K562 (cell line): ENCODE data around the gene TMEM178A. TPM values are rescaled to one million over a fixed set of nuclear protein-coding genes. Genes with fewer than 3 reads are reported as not detected.

ENCODE experiments used
- ATAC-seq: fragments of 200-7000 bp; cut with Tn5 transposase; 3 replicates; pipeline ENCODE4 v1.9.1; 2020; ENCODE audit warnings: moderate library complexity
- BruUV-seq: library from RNA; stranded (reverse); fragments of 400-500 nt; replicated peaks from 2 replicates; lab custom pipeline; 2021; lab: Mats Ljungman, UMichigan
- CTCF ChIA-PET: fragments of 300-600 bp; formaldehyde crosslinking; extraction: SDS; loops from one replicate; lab custom pipeline; 2021; ENCODE audit warnings: low intra/inter-chr PET ratio; lab: Yijun Ruan, JAX
- POLR2A ChIA-PET: fragments of 300-600, 350-650 bp; sonication (Branson Sonifier 250); formaldehyde crosslinking; extraction: SDS; loops from one replicate; lab custom pipeline; 2021; ENCODE audit warnings: antibody characterized with exemption, inconsistent platforms; lab: Yijun Ruan, JAX
- DNase-seq, 4 experiments: peaks; one replicate each; pipeline versions ENCODE4 v3.0.0 to v3.0.0-alpha.2; 2011 to 2018; ENCODE audit warnings: low spot score in 3 of 4, mixed read lengths in 3 of 4; ENCODE audit errors: extremely low read depth in 1 of 4
- FAIRE-seq: peaks from 2 replicates; lab custom pipeline; 2011; peaks lifted over from hg19 to GRCh38; lab: Jason Lieb, UNC
- H2AFZ ChIP-seq: 2 replicates; pipeline ENCODE4 v1.6.0; 2011; ENCODE audit warnings: low read depth, low read length, control low read depth, inconsistent platforms
- H3K27ac ChIP-seq: fragments of 200-600 bp; 3 replicates; pipeline ENCODE4 v1.8.0; 2011; ENCODE audit warnings: low read depth, mild to moderate bottlenecking, control low read depth, inconsistent platforms, low read length, moderate library complexity, mixed read lengths; ENCODE audit errors: extremely low read depth
- H3K27me3 ChIP-seq, 2 experiments: fragments of 300-600 bp in 1 of 2; 2 replicates in 1 of 2; 3 replicates in 1 of 2; pipeline versions ENCODE4 v1.6.0 to v1.8.0; 2011; ENCODE audit warnings: inconsistent platforms in 2 of 2, low read length in 2 of 2, mild to moderate bottlenecking in 1 of 2, mixed read lengths in 1 of 2, moderate library complexity in 1 of 2; ENCODE audit not compliant: control insufficient read depth in 2 of 2, insufficient read depth in 2 of 2
- H3K36me3 ChIP-seq: fragments of 300-600 bp; 3 replicates; pipeline ENCODE4 v1.8.0; 2011; ENCODE audit warnings: mild to moderate bottlenecking, low read length, inconsistent platforms; ENCODE audit not compliant: control insufficient read depth, insufficient read depth
- H3K4me1 ChIP-seq, 2 experiments: fragments of 200-600 bp in 1 of 2; replicated peaks in 1 of 2; 2 replicates in 1 of 2; 3 replicates in 1 of 2; pipeline versions ENCODE4 v1.5.1 to v1.8.0; 2011; ENCODE audit warnings: inconsistent platforms in 2 of 2, low read length in 2 of 2, mild to moderate bottlenecking in 1 of 2, mixed read lengths in 1 of 2, moderate library complexity in 1 of 2; ENCODE audit not compliant: control insufficient read depth in 2 of 2, insufficient read depth in 2 of 2
- H3K4me2 ChIP-seq: 2 replicates; pipeline ENCODE4 v1.6.1; 2011; ENCODE audit warnings: low read length, control low read depth, inconsistent platforms, mixed read lengths; ENCODE audit not compliant: insufficient read depth
- H3K4me3 ChIP-seq: fragments of 200-600 bp; sonication (generic), shearing (Covaris generic); 2 replicates; pipeline ENCODE4 v1.5.1; 2016; ENCODE audit warnings: control low read depth, inconsistent platforms
- H3K79me2 ChIP-seq: fragments of 200-600 bp; 3 replicates; pipeline ENCODE4 v1.8.0; 2011; ENCODE audit warnings: low read length, inconsistent platforms; ENCODE audit not compliant: control insufficient read depth, insufficient read depth
- H3K9ac ChIP-seq, 2 experiments: 2 replicates each; pipeline versions ENCODE4 v1.6.0 to v1.6.1; 2011; ENCODE audit warnings: low read depth in 2 of 2, low read length in 2 of 2, control low read depth in 1 of 2, inconsistent platforms in 1 of 2, mild to moderate bottlenecking in 1 of 2, mixed read lengths in 1 of 2; ENCODE audit not compliant: insufficient read depth in 1 of 2
- H3K9me1 ChIP-seq: one replicate; pipeline ENCODE4 v1.6.0; 2011; ENCODE audit warnings: inconsistent platforms, mild to moderate bottlenecking, low read length, moderate library complexity; ENCODE audit not compliant: control insufficient read depth, insufficient read depth
- H3K9me3 ChIP-seq: replicated peaks from 2 replicates; pipeline ENCODE4 v1.5.1; 2011; ENCODE audit warnings: low read depth, low read length, inconsistent platforms; ENCODE audit not compliant: control insufficient read depth, insufficient read depth
- H4K20me1 ChIP-seq: replicated peaks from 2 replicates; pipeline ENCODE4 v1.6.1; 2011; ENCODE audit warnings: low read length, inconsistent platforms, mixed read lengths; ENCODE audit not compliant: control insufficient read depth, insufficient read depth
- CAMTA2 ChIP-seq: fragments of 250-450 bp; sonication (Bioruptor Pico); conservative IDR thresholded peaks from 2 replicates; pipeline ENCODE4 v1.5.1; 2022
- EGR1 ChIP-seq: fragments of 450-650 bp; conservative IDR thresholded peaks from 2 replicates; pipeline ENCODE4 v1.6.1; 2017; ENCODE audit warnings: mild to moderate bottlenecking
- HDGF ChIP-seq: fragments of 450-650 bp; IDR thresholded peaks from 2 replicates; pipeline ENCODE4 v1.6.1; 2016
- HNRNPL ChIP-seq: fragments of 200-400 bp; formaldehyde crosslinking; IDR thresholded peaks from 2 replicates; pipeline ENCODE4 v1.6.1; 2017; ENCODE audit warnings: low read depth, mild to moderate bottlenecking, low read length
- MEF2A ChIP-seq: IDR thresholded peaks from 2 replicates; pipeline ENCODE4 v1.6.1; 2011; ENCODE audit warnings: low read depth, mild to moderate bottlenecking, low read length, moderate library complexity; ENCODE audit not compliant: control insufficient read depth
- NBN ChIP-seq: fragments of 450-650 bp; IDR thresholded peaks from 2 replicates; pipeline ENCODE4 v1.6.1; 2016; ENCODE audit warnings: low read depth, mild to moderate bottlenecking
- PML ChIP-seq: IDR thresholded peaks from 2 replicates; pipeline ENCODE4 v1.6.1; 2012; ENCODE audit warnings: low read length, inconsistent platforms
- ZNF655 ChIP-seq: fragments of 250-450 bp; sonication (Bioruptor Pico); IDR thresholded peaks from 2 replicates; pipeline ENCODE4 v1.5.0; 2021
- ZNF707 ChIP-seq: fragments of 250-450 bp; sonication (Bioruptor Pico); conservative IDR thresholded peaks from 2 replicates; pipeline ENCODE4 v1.8.0; 2022; ENCODE audit warnings: inconsistent platforms, mild to moderate bottlenecking, moderate library complexity
- ZNF76 ChIP-seq: fragments of 250-450 bp; sonication (Bioruptor Pico); IDR thresholded peaks from 2 replicates; pipeline ENCODE4 v1.4.0; 2020; ENCODE audit warnings: mild to moderate bottlenecking, moderate library complexity, borderline replicate concordance
- WGBS: fragments of 100-300 bp; shearing (Covaris generic); methylation state at CpG from one replicate; pipeline ENCODE4 v1.1.6; 2016; ENCODE audit warnings: low coverage, mixed read lengths; ENCODE audit not compliant: insufficient coverage; ENCODE audit errors: missing lambda C conversion rate; 5-methylcytosine and 5-hydroxymethylcytosine counted together
- in situ Hi-C: fragments of 300-500 bp; cut with MboI; formaldehyde crosslinking; loops from 4 replicates; pipeline ENCODE4 v1.15.0; 2018; ENCODE audit warnings: inconsistent platforms, mixed read lengths
- intact Hi-C: fragments of 100-400 bp; cut with micrococcal nuclease; formaldehyde crosslinking; loops from 2 replicates; pipeline ENCODE4 v1.14.2; 2022
- polyA plus RNA-seq, 8 experiments: library from polyadenylated mRNA; depleted of rRNA in 4 of 8; stranded (reverse) in 5 of 8; unstranded in 3 of 8; fragments of >200 nt; fragmentation: Nextera tagmentation in 2 of 8; fragmentation: Illumina TruSeq in 1 of 8; extraction: Ambion mirVana in 2 of 8; extraction: Trizol in 1 of 8; gene quantifications; 2 replicates each; pipeline versions ENCODE4 v1.2.1 to v1.2.3, GENCODE V29; 2011 to 2014; ENCODE audit warnings: inconsistent platforms in 1 of 8, missing spikeins in 1 of 8
- total RNA-seq, 7 experiments: library from RNA; depleted of rRNA in 6 of 7; stranded (reverse); fragments of >200 nt in 6 of 7; fragmentation: Illumina TruSeq in 2 of 7; extraction: Trizol in 2 of 7; gene quantifications; 2 replicates each; pipeline versions ENCODE4 v1.2.1 to v1.2.3, GENCODE V29; 2011 to 2021; ENCODE audit warnings: low replicate concordance in 1 of 7
- TF ChIP-seq, protein P1 (sequence below): fragments of 250-450 bp; sonication (Bioruptor Pico); IDR thresholded peaks from 2 replicates; pipeline ENCODE4 v1.4.0; 2020; ENCODE audit warnings: mild to moderate bottlenecking
- TF ChIP-seq, protein P2 (sequence below): fragments of 450-650 bp; IDR thresholded peaks from 2 replicates; pipeline ENCODE4 v1.6.1; 2016; ENCODE audit warnings: mild to moderate bottlenecking
- TF ChIP-seq, protein P3 (sequence below): sonication (generic); formaldehyde crosslinking; IDR thresholded peaks from 2 replicates; pipeline ENCODE4 v1.8.1; 2023; ENCODE audit warnings: mild to moderate bottlenecking, missing genetic modification reagents

The TMEM178A gene
- total and polyA plus RNA-seq, 9 of the 15 experiments (the other 6 are each of a cell fraction or from before 2014, with no cell fraction given) = 0.04 to 0.17 TPM; not detected in 7

GRCh38 chr2:39731546-39731945 is 65.8 kb downstream of the TMEM178A start:
- peaks cover 2% of the 10 kb centered on the region; the same call in 1 of the 2 replicates for H4K20me1 ChIP-seq
- peaks cover 5% of the 10 kb centered on the region; the same call in 2 of the 3 replicates for H3K79me2 ChIP-seq
- peaks cover 37% of the 10 kb centered on the region for H3K36me3 ChIP-seq
- H3K27me3 ChIP-seq = no peaks in the 10 kb centered on the region
- WGBS = 49% methylated on average over 3 of the region's 3 CpGs
- intact Hi-C loops (loop anchor here (2.0 to 5.0 kb wide), 3 partner anchors 139 to 499 kb away; partner anchors contain the start of gene MAP4K3), in situ Hi-C loops (no loop called here)
- H2AFZ ChIP-seq = no peak overlapping the region
- H3K9me3 ChIP-seq = no peaks in the 10 kb centered on the region
- no TSS peak for BruUV-seq
- CTCF ChIA-PET = interaction anchor here (1.8 kb wide), 1 partner anchor 352 kb away, joined by 9 read pairs; no protein-coding TSS in a partner anchor
- no peak overlapping the region for H3K4me3 ChIP-seq
- no peak for ATAC-seq
- FAIRE-seq = no peak
- DNase-seq = no peak
- TF ChIP-seq, protein P1, sequence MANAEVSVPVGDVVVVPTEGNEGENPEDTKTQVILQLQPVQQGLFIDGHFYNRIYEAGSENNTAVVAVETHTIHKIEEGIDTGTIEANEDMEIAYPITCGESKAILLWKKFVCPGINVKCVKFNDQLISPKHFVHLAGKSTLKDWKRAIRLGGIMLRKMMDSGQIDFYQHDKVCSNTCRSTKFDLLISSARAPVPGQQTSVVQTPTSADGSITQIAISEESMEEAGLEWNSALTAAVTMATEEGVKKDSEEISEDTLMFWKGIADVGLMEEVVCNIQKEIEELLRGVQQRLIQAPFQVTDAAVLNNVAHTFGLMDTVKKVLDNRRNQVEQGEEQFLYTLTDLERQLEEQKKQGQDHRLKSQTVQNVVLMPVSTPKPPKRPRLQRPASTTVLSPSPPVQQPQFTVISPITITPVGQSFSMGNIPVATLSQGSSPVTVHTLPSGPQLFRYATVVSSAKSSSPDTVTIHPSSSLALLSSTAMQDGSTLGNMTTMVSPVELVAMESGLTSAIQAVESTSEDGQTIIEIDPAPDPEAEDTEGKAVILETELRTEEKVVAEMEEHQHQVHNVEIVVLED (CRISPR knock-in tag) = no peak
- TF ChIP-seq HNRNPL = no peak
- no peak for TF ChIP-seq MEF2A
- no peak for TF ChIP-seq ZNF707 (CRISPR knock-in tag)
- TF ChIP-seq, protein P2, sequence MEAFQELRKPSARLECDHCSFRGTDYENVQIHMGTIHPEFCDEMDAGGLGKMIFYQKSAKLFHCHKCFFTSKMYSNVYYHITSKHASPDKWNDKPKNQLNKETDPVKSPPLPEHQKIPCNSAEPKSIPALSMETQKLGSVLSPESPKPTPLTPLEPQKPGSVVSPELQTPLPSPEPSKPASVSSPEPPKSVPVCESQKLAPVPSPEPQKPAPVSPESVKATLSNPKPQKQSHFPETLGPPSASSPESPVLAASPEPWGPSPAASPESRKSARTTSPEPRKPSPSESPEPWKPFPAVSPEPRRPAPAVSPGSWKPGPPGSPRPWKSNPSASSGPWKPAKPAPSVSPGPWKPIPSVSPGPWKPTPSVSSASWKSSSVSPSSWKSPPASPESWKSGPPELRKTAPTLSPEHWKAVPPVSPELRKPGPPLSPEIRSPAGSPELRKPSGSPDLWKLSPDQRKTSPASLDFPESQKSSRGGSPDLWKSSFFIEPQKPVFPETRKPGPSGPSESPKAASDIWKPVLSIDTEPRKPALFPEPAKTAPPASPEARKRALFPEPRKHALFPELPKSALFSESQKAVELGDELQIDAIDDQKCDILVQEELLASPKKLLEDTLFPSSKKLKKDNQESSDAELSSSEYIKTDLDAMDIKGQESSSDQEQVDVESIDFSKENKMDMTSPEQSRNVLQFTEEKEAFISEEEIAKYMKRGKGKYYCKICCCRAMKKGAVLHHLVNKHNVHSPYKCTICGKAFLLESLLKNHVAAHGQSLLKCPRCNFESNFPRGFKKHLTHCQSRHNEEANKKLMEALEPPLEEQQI = no peak
- TF ChIP-seq EGR1 = no peak
- no peak for TF ChIP-seq NBN
- TF ChIP-seq, protein P3, sequence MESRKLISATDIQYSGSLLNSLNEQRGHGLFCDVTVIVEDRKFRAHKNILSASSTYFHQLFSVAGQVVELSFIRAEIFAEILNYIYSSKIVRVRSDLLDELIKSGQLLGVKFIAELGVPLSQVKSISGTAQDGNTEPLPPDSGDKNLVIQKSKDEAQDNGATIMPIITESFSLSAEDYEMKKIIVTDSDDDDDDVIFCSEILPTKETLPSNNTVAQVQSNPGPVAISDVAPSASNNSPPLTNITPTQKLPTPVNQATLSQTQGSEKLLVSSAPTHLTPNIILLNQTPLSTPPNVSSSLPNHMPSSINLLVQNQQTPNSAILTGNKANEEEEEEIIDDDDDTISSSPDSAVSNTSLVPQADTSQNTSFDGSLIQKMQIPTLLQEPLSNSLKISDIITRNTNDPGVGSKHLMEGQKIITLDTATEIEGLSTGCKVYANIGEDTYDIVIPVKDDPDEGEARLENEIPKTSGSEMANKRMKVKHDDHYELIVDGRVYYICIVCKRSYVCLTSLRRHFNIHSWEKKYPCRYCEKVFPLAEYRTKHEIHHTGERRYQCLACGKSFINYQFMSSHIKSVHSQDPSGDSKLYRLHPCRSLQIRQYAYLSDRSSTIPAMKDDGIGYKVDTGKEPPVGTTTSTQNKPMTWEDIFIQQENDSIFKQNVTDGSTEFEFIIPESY (CRISPR knock-in tag) = no peak
- TF ChIP-seq HDGF = no peak
- no peak for TF ChIP-seq CAMTA2
- TF ChIP-seq ZNF655 = no peak
- TF ChIP-seq ZNF76 = no peak
- no peak for TF ChIP-seq PML
- TF ChIP-seq, all 486 proteins: peak for 0
- H3K4me1 ChIP-seq = no peaks in the 10 kb centered on the region
- H3K27ac ChIP-seq = no peak overlapping the region
- no peak overlapping the region for H3K9ac ChIP-seq
- H3K9me1 ChIP-seq = no peaks in the 10 kb centered on the region
- H3K4me2 ChIP-seq = no peak overlapping the region
- POLR2A ChIA-PET = interaction anchor here (0.6 to 0.7 kb wide), 2 partner anchors 613 to 980 kb away, joined by 3 to 5 read pairs; partner anchors contain the start of gene SRSF7
